NOMO-1 treated with DMSO at 0.1 percent for 48 hours (cell line): ENCODE data around the gene PSMC3IP.
A peak's percentile ranks its signal among the peaks of the same experiment; 100 is the strongest.
"Not testable (repeated sequence)": the region's sequence is repeated elsewhere in the genome, so short reads cannot be mapped to it uniquely, and the experiment has no call there.

ENCODE experiments used
- DNase-seq: peaks from one replicate; lab custom pipeline; 2025; ENCODE audit not compliant: unreplicated experiment; lab: John Stamatoyannopoulos, UW

Gene PSMC3IP, protein sequence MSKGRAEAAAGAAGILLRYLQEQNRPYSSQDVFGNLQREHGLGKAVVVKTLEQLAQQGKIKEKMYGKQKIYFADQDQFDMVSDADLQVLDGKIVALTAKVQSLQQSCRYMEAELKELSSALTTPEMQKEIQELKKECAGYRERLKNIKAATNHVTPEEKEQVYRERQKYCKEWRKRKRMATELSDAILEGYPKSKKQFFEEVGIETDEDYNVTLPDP

DNA sequence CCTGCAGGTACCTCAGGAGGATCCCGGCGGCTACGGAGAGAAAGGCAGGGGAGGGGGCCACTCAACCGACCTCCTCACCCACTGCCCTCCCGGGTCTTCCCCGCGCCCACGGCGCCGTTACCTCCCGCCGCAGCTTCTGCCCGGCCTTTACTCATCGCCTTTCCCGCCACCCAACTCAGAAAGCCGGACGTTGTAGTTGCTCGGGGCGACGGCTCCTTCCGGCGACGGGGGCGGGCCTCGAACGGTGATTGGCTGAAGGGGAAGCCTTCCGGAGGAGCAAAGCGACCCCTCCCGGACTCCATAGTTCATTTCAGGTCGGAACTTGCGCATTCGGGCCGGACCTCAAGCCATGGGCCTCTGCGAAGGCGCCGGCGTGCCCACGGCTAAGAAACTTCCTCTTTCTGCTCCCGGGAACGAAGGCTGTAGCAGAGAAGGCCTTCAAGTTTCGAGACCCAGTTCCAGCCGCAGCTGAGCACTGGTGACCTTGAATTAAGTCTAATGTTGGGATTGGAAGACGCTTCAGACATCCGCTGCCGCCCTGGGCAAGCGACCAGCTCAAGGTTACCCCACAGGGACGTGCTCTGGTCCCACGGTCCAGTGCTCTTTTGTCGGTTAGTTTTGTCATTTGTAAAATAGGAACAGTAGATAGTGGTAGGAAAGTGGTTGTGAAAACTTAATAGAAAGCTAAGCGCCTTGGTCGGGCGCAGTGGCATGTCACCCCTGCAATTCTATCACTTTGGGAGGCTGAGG, at the start of gene PSMC3IP:
TSS of gene PSMC3IP (minus strand) at position 198 of the 750 bp plus-strand sequence. CDS start at position 155, 43 bp downstream.
- DNase-seq, result peak; percentile 99

DNA sequence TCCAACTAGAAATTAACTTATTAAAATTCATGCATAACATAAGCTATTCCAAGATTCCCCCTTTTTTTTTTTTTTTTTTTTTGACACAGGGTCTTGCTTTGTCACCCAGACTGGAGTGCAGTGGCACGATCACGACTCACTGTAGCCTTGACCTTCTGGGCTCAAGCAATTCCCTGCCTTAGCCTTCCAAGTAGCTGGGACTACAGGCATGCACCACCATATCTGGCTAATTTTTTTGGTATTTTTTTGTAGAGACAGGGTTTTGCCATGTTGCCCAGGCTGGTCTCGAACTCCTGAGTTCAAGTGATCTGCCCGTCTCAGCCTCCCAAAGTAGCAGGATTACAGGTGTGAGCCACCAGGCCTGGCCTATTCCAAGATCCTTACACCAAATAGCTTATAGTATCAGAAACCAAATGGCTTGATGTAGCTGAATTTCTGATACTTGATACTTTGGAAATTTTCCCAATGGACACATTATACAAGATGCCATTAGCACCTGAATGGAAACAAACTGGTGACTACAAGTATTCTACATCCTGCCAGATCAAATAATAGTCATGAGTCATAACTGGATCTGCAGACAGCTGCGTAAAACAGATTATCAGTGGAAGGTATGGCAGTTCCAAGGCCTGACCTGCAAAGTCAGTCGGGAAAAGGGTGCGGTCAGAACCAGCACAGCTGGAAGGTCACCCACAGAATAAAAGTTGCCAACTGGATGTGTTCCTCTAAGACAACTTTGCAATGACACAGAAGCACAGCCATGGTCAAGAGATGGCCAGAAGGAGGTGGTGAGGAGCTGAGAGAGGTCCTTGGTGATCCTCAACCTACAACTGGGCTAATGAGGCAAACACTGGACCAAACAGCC, 46.4 kb upstream of the PSMC3IP start:
- no peak for DNase-seq

DNA sequence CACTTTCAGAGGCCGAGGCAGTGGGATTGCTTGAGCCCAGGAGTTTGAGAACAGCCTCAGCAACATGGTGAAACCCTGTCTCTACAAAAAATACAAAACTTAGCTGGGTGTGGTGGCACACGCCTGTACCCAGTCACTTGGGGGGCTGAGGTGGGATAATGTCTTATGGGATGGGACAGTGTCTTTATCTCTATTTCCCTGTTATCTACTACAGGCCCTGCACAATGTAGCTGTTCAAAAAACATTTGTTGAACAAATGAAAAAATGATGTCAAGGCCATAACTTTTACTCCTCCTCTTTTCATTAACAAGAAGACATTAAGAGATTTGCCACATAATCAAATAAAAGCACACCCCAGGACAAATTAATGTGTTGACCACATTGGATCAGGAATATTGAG, 45.7 kb upstream of the PSMC3IP start:
- no peak for DNase-seq

DNA sequence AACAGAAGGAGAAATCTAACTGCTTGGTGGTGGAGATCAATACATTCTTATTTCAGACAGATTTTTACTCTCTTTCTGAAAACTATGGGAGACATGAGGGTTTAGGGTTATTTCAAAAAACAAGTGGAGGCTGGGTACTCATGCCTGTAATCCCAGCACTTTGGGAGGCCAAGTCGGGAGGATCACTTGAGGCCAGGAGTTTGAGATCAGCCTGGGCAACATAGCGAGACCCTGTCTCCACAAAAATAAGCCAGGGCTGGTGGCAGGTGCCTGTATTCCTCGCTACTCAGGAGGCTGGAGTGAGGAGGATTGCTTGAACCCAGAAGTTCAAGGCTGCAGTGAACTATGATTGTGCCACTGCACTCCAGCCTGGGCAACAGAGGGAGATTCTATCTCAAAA, 44.5 kb upstream of the PSMC3IP start:
- DNase-seq, result not testable (repeated sequence)

DNA sequence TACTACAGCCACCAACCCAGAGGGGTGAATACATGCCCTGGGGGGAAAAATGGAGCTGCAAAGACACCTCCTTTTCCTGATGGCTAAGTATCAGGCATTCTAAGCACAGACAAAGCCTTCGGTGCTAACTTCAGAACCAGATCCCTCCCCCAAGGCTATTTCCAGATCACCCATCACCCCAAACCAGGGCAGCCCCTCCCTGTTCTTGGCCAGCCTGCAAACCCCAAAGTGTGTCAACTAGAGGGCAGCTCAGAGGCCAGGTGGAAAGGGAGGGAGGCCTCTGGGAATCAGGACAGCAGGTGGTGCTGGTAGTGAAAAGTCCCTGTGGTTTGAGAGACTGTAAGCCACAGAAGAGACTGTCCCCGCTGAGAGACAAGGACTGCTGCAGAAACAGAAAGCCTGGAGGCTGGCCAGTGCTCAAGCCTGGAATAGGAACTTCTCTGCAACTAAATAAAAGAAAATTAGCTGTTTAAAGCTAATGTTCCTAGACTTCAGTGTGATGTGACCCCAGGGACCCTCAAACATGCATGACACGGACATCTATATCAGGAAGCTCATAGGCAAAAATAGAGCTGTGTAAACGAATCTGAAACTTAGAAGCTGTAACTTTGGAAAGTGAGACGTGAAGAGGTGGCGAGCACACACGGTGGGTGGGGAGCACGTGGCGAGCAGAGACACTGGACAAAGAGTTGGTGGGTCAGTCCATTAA, 41.1 kb upstream of the PSMC3IP start:
- DNase-seq, result no peak

DNA sequence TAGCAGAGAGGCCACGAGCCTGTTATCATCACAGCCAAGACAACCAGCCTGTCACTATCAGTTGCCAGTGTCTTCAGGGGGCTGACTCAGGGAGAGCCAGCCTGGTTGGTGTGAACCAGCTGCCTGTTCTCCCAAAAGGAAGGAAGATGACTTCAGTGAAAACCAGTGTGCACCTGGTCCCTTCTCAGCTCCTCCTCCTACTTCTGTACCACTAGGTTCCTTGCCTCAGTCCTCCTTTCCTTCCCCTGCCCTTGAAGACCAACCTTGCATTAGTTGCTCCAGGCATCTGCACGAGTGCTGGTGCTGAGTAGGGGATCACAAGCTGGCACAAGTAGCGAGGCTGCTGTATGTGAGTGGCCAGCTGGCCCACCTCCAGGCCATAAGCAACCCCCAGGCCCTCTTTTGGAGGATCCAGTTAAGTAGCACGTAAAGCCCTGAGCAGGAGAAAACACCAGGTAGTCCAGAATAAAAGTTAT, 40.5 kb upstream of the PSMC3IP start:
- no peak for DNase-seq

DNA sequence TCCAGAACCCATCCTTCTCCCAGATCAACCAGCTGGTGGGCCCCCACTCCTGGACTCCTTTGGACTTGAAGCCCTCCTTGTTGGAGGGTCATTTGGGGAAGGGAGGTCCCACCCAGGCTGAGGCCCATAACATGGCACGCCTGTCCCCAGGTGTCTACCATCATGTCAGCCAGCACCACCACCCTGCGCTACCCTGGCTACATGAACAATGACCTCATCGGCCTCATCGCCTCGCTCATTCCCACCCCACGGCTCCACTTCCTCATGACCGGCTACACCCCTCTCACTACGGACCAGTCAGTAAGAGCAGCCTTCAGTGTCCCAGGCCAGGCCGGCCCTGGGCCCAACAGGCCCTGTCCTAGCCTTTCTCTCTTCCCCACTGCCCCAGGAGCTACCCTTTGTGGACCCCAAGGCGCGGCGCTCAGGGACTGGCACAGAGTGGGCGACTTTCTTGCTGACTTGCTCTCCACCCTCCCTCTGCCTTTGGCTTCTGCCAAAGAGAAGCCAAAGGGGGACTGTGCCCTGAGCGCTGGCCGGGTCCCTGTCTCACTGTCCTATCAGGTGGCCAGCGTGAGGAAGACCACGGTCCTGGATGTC, 36.3 kb upstream of the PSMC3IP start:
- no peak for DNase-seq

DNA sequence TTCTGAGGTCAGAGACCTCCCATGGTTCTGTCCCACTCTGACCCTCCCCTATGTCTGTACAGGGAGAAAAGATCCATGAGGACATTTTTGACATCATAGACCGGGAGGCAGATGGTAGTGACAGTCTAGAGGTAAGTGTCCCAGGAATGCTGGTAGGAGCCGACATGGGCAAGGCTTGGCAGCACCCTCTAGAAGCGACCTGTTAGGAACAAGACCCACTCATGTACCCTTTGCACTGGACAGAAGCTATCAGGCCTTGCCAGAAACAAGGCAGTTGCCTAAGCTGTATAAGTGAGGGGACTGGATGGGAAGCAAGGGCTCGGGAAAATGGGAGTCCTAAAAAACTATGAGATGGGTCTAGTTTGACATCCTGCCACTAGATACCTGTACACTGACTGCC, 34.5 kb upstream of the PSMC3IP start:
- DNase-seq, result no peak

DNA sequence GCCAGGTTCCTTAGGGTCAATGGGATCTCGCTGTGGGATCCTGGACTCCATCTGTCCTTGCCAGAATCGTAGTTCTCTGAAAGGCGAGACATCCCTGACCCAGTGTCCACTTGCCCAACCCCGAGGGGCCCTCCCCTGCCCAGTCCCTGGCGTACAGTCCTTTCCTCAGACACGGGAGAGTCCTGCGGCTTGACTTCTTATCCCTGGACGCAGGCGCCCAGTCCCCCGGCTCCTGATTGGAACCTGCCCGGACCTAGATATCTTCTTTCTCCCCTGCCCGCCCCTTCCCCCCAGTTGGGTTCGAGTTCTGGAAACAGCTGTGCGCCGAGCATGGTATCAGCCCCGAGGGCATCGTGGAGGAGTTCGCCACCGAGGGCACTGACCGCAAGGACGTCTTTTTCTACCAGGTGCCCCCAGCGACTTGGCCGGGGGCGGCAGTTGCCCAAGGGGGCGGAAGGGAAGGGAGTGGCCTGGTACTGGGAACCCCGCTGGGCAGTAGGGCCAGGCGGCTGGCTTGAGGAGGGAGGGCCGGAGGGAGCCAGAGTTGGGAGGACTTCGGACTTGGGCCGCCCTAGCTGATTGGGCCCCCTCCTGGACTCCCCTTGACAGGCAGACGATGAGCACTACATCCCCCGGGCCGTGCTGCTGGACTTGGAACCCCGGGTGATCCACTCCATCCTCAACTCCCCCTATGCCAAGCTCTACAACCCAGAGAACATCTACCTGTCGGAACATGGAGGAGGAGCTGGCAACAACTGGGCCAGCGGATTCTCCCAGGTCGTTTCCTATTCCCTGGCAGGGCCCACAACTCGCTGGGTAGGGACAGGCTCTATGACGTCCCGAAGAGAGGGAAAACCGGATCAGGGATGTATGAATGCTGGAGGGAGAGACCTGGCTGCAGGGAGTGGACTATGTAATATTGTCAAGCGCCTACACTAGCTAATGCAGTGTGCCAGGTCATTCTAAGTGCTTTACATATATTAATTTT, 32.6 kb upstream of the PSMC3IP start:
- DNase-seq, result not testable (repeated sequence)

DNA sequence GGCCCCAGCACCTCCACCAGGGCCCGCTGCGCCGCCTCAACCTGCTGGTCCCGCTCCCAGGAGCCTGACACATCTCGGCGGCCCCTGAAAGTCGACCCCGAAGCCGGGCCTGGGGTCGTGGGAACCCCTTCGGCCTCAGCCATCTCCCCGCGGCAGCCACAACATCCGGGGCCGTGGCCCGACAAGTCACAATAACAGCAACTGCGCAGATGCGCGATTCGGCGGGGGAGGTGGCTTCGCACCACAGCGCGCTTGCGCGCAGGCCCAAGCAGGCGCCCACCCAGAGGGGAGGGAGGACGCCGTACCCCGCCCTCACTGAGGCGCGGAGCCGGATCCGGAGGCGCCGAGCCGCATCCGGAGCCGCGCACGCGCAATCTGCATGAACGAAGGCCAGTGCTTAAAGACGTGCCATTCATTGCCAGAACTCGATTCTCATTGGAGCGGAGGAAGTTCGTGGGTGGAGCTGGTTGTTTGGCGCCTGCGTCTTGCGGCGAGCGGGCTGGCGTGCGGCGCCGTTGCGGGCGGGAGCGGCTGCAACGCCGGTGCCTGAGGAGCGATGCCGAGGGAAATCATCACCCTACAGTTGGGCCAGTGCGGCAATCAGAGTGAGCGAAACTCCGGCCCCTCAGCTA, 31.8 kb upstream of the PSMC3IP start, which contains the start of the genes RETREG3 and TUBG1:
TSS of gene RETREG3 (minus strand) at position 193 of the 632 bp plus-strand sequence. CDS start at position 143, 50 bp downstream.
TSS of gene TUBG1 (plus strand) at position 502 of the 632 bp plus-strand sequence. CDS start at position 557, 55 bp downstream.
- peak; percentile 99 for DNase-seq

DNA sequence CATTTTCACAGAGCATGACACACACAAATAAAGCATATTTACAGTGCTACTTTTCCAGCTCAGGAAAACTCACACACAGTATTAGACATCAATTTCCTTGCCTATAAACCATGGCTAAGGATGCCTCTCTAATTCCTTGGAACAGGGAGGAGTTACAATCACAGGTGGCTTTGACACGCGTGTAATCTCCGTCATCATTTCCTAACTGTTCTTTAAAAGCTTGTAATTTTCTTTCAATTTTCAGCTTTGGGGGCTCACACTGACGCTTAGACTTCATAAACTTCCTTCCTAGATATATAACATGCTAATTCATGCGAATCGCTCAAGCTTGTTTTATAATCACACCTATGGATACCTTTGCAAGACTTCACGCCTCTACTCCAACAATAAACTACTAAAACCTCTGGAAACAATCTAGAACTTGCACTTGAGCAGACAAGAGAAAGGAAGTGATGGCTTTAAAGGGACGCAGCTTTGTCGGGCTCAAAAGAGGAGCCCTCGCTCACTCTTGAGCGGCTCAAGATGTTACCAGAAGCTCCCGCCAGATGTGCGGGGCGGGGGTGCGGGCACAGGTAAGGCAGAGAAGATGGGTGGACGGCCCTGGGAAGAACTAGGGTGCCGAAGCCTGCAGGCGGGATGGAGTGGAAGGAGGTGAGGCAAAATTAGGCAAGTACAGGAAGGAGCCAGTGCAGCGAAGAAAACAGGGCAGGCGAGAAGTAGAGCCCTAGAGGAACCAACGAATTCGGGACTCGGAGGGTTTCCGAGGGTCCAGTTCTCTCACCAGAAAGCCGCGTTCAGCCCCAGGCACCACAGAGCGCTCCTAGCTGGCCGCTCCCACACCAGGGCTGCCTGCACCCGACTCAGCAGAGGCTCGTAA, 31.0 kb upstream of the PSMC3IP start:
- peak; percentile 9 for DNase-seq

DNA sequence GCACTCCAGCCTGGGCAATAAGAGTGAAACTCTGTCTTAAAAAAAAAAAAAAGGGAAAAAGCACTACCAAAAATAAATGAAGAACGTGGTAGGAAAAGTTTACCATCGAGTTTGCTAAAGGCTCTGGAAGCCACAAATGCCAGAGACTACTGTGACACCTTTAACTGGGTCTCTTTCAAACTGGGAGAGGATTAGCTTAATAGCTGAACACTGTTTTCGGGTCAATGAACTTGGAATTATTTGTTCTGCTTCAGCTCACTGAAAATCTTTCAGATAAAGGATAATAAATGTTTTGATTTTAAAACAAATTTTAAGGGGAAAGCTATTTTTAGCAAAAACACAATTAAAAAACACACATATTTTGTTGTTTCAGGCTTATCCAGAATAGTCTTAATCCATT, 30.2 kb upstream of the PSMC3IP start:
- DNase-seq, result no peak

DNA sequence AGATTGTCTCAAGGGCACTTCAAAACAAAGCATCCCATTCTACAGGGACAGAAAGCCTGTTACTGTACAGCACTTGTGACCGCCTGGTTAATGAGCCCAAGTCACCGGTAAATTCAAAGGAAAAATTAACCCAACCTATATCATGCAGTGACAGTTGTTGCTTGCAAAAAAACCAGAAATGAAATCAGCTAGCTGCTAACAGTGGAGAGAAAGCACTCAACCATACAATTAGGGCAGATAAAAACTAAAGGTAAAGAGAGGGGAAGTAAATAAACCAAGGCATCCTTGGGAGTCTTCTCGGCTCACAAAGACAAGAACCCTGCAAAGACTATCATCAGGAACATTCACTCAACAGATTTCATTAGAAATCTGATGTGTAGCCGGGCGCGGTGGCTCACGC, 25.8 kb upstream of the PSMC3IP start:
- no peak for DNase-seq

DNA sequence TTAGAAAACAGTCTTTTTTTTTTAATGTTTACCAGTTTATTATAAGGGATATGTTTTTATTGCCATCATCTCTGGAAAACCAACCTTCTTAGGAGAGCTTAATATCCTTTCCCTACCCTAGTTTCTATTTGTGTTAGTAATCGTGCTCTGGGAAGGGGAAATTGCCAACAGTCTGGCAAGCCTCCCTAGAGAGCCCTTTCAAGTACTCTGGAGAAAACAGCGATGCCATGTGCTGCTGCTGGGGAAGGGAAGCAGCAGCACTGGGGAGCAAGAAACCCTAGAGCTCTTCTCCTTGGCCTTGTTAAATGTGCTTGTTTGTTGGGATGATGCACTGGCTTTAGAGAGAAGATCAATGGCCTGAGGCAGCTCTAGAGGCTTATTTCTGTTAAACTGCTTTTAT, 21.4 kb upstream of the PSMC3IP start:
- no peak for DNase-seq

DNA sequence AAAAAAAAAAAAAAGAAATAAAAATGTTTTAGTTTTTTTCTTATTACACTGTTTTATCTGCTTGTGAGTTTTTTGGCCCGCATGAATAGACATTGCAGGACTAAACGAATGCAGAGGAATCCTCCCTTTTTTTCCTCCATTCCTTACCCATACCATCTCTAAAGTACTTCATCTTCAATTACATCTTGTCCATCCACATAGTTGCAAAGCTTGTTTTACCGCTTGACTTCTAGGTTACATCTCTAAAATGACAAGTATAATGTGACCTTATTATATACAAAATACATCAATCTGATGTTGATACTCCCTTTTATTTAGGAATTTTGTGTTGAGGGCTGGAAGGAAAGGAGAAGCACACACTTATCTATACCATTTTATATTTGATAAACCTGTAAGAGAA, 18.9 kb upstream of the PSMC3IP start:
- DNase-seq, result no peak

DNA sequence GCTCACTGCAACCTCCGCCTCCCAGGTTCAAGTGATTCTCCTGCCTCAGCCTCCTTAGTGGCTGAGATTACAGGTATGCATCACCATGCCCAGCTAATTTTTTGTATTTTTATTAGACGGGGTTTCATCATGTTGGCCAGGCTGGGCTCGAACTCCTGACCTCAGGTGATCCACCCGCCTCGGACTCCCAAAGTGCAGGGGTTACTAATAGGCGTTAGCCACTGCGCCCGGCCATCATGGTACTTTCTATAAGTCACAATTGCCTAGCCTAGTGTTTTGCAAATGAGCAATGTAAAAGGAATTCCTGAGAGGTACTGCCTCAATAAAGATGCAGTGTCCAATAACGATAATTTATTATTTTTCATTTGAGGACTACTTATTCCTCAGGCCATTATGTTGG, 13.9 kb upstream of the PSMC3IP start:
- DNase-seq, result no peak

DNA sequence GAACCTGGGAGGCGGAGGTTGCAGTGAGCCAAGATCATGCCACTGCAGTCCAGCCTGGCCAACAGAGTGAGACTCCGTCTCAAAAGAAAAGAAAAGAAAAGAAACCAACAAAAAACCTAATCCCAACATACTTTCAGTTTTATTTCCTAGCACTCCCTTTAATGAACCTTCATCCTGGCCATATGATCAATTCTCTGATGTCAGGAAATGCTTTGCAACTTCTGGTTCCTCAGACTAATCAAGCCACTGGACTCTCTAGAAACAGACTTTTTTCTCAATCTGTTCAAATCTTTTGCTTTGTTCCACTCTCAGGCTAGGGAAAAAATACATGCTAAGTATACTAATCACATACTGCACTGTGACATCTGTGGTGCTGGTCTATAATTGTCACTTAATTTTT, 13.4 kb upstream of the PSMC3IP start:
- DNase-seq, result no peak
